ENCODE results near the gene AMIGO1. TPM values are rescaled to one million over a fixed set of nuclear protein-coding genes. Genes with fewer than 3 reads are reported as not detected.

AMIGO1 gene
- total and polyA plus RNA-seq, 8 donors = 3.1 to 8.1 (median 3.8) TPM

GRCh38 chr1:109498161-109498801 is 11.2 kb downstream of the AMIGO1 start:
- ATAC-seq (no peak), DNase-seq (no peak)
- no peak overlapping the region for H3K27ac ChIP-seq
- H3K27me3 ChIP-seq = no peaks in the 10 kb centered on the region
- H3K36me3 ChIP-seq = peaks cover 0 to 51% of the 10 kb centered on the region in 2 donors
- peak; percentile 31 to 32 for TF ChIP-seq CTCF (IDR thresholded peaks at IDR 0.05)
- intact Hi-C loops (cut with DNase I) = no loop called here
- H3K9me3 ChIP-seq = no peaks in the 10 kb centered on the region
- H3K4me1 ChIP-seq = peaks cover 8 to 69% of the 10 kb centered on the region in 2 donors
- no peak overlapping the region for H3K4me3 ChIP-seq

- Histone ChIP-seq H3K4me3 (no peak overlapping the region), H3K27me3 (no peaks in the 10 kb centered on the region), H3K9me3 (no peaks in the 10 kb centered on the region), H3K4me1 (peaks cover 7 to 73% of the 10 kb centered on the region in 2 donors), H3K36me3 (peaks cover 0 to 51% of the 10 kb centered on the region in 2 donors), H3K27ac (no peak overlapping the region)
- intact Hi-C loops (cut with DNase I) = no loop called here
- no peak for TF ChIP-seq CTCF (IDR thresholded peaks at IDR 0.05)
- ATAC-seq = no peak
- DNase-seq = no peak
Observed at GRCh38 chr1:109497449-109498160, 11.9 kb downstream of the AMIGO1 start.

GRCh38 chr1:109495738-109496137 is 13.8 kb downstream of the AMIGO1 start:
- TF ChIP-seq CTCF (IDR thresholded peaks at IDR 0.05) = no peak
- intact Hi-C loops (cut with DNase I) = no loop called here

GRCh38 chr1:109493805-109494539 is 15.6 kb downstream of the AMIGO1 start, which contains the start of gene CYB561D1:
Gene CYB561D1 (plus strand): TSS chr1:109494094. CDS start chr1:109494140, 46 bp downstream.
- DNase-seq = peak; percentile 88 to 99 (median 90)
- H3K4me1 ChIP-seq = peaks cover 5 to 45% of the 10 kb centered on the region in 2 donors
- H3K9me3 ChIP-seq = no peaks in the 10 kb centered on the region
- H3K4me3 ChIP-seq = peak within 1 kb of the TSS; percentile 96
- peak; percentile 98 for ATAC-seq
- H3K36me3 ChIP-seq = peaks cover 0 to 42% of the 10 kb centered on the region in 2 donors
- peak; percentile 97 for TF ChIP-seq CTCF (IDR thresholded peaks at IDR 0.05)
- H3K27ac ChIP-seq = peak within 1 kb of the TSS; percentile 59 to 86
- intact Hi-C loops (cut with DNase I) = loop anchor here in 1 of 2 donors (5.0 kb wide), 1 partner anchor 38 kb away; no protein-coding TSS in a partner anchor
- no peaks in the 10 kb centered on the region for H3K27me3 ChIP-seq

More at GRCh38 chr1:109495738-109496137, 13.8 kb downstream of the AMIGO1 start:
- H3K36me3 ChIP-seq = peaks cover 0 to 48% of the 10 kb centered on the region in 2 donors
- H3K27me3 ChIP-seq = no peaks in the 10 kb centered on the region
- no peak overlapping the region for H3K27ac ChIP-seq
- ATAC-seq (no peak), DNase-seq (no peak)
- H3K9me3 ChIP-seq = no peaks in the 10 kb centered on the region
- peaks cover 5 to 61% of the 10 kb centered on the region in 2 donors for H3K4me1 ChIP-seq
- no peak overlapping the region for H3K4me3 ChIP-seq

All from left lung (tissue), 10 donors.